HCT116 (cell line): Measurements from ENCODE around the gene TDRD10. TPM values are rescaled to one million over a fixed set of nuclear protein-coding genes. Genes with fewer than 3 reads are reported as not detected.

Experiments used
- ATAC-seq: fragments of 200-7000 bp; cut with Tn5 transposase; 2 replicates; pipeline ENCODE4 v1.9.1; 2020; ENCODE audit warnings: mild to moderate bottlenecking, moderate library complexity
- BruUV-seq: library from RNA; stranded (reverse); fragments of 400-500 nt; replicated peaks from 2 replicates; lab custom pipeline; 2021; lab: Mats Ljungman, UMichigan
- CTCF ChIA-PET: fragments of 300-600 bp; sonication (Branson Sonifier 250); formaldehyde crosslinking; loops from one replicate; lab custom pipeline; 2021; ENCODE audit warnings: antibody characterized with exemption; lab: Charles Lee
- POLR2A ChIA-PET: fragments of 300-600, 350-600 bp; sonication (Branson Sonifier 250); formaldehyde crosslinking; loops from one replicate; lab custom pipeline; 2021; ENCODE audit warnings: antibody characterized with exemption; lab: Charles Lee
- RAD21 ChIA-PET, 2 experiments: fragments of 300-600 bp; sonication (Branson Sonifier 250); formaldehyde crosslinking; loops; one replicate each; lab custom pipeline; 2023; ENCODE audit warnings: low total read pairs in 2 of 2; ENCODE audit not compliant: uncharacterized antibody in 2 of 2, unreplicated experiment in 2 of 2, low non-redundant PET in 1 of 2; lab: Charles Lee
- DNase-seq: peaks from one replicate; pipeline ENCODE4 v3.0.0-alpha.2; 2010; ENCODE audit warnings: low read depth, low spot score
- H2AFZ ChIP-seq: fragments of 200-600 bp; shearing (Covaris generic), sonication (generic); 2 replicates; pipeline ENCODE4 v1.6.1; 2017; ENCODE audit warnings: low read depth, mixed run types, mixed read lengths, antibody characterized with exemption, low read length; ENCODE audit not compliant: poor library complexity, severe bottlenecking
- H3K27ac ChIP-seq: 2 replicates; pipeline ENCODE4 v1.5.1; 2012; ENCODE audit warnings: low read depth, low read length
- H3K27me3 ChIP-seq: fragments of 200-600 bp; sonication (generic); 2 replicates; pipeline ENCODE4 v1.6.1; 2016; ENCODE audit warnings: mixed run types, low read length, mixed read lengths; ENCODE audit not compliant: insufficient read depth
- H3K36me3 ChIP-seq, 2 experiments: fragments of 200-500 bp in 1 of 2; fragments of 200-600 bp in 1 of 2; sonication (Bioruptor generic) in 1 of 2; sonication (generic) in 1 of 2; 2 replicates each; pipeline versions ENCODE4 v1.5.1 to v1.6.1; 2014 to 2016; ENCODE audit warnings: low read length in 2 of 2, inconsistent platforms in 1 of 2, mixed read lengths in 1 of 2, mixed run types in 1 of 2; ENCODE audit not compliant: insufficient read depth in 2 of 2, control insufficient read depth in 1 of 2
- H3K4me1 ChIP-seq, 2 experiments: fragments of 200-600 bp in 1 of 2; sonication (generic) in 1 of 2; 2 replicates each; pipeline versions ENCODE4 v1.5.1 to v1.6.1; 2012 to 2017; ENCODE audit warnings: low read length in 2 of 2, inconsistent platforms in 1 of 2, mild to moderate bottlenecking in 1 of 2, mixed read lengths in 1 of 2, mixed run types in 1 of 2, moderate library complexity in 1 of 2; ENCODE audit not compliant: insufficient read depth in 2 of 2, control insufficient read depth in 1 of 2
- H3K4me2 ChIP-seq: fragments of 200-600 bp; sonication (generic); 2 replicates; pipeline ENCODE4 v1.6.1; 2017; ENCODE audit warnings: mixed run types, low read length, mixed read lengths
- H3K4me3 ChIP-seq, 2 experiments: fragments of 200-600 bp in 1 of 2; sonication (generic) in 1 of 2; replicated peaks in 1 of 2; 2 replicates each; pipeline ENCODE4 v1.5.1; 2011 to 2016; ENCODE audit warnings: low read length in 2 of 2, control low read depth in 1 of 2, low read depth in 1 of 2, mild to moderate bottlenecking in 1 of 2, mixed read lengths in 1 of 2, mixed run types in 1 of 2
- H3K79me2 ChIP-seq: fragments of 200-600 bp; sonication (generic); 2 replicates; pipeline ENCODE4 v1.6.1; 2017; ENCODE audit warnings: mild to moderate bottlenecking, mixed run types, low read length, moderate library complexity, mixed read lengths; ENCODE audit not compliant: insufficient read depth
- H3K9ac ChIP-seq: fragments of 200-600 bp; sonication (generic); 2 replicates; pipeline ENCODE4 v1.6.1; 2016; ENCODE audit warnings: low read length, mixed read lengths
- H3K9me2 ChIP-seq: fragments of 200-600 bp; sonication (generic), shearing (Covaris generic); 2 replicates; pipeline ENCODE4 v1.6.1; 2017; ENCODE audit warnings: mixed run types, mild to moderate bottlenecking, moderate library complexity; ENCODE audit not compliant: insufficient read depth
- H3K9me3 ChIP-seq, 2 experiments: fragments of 200-500 bp in 1 of 2; fragments of 200-600 bp in 1 of 2; sonication (Bioruptor generic) in 1 of 2; sonication (generic) in 1 of 2; 2 replicates each; pipeline ENCODE4 v1.6.1; 2014 to 2017; ENCODE audit warnings: low read length in 2 of 2, mixed read lengths in 2 of 2, inconsistent platforms in 1 of 2, low read depth in 1 of 2, mild to moderate bottlenecking in 1 of 2, mixed run types in 1 of 2, moderate library complexity in 1 of 2; ENCODE audit not compliant: control insufficient read depth in 1 of 2, insufficient read depth in 1 of 2
- H4K20me1 ChIP-seq: fragments of 200-600 bp; sonication (generic), shearing (Covaris generic); 2 replicates; pipeline ENCODE4 v1.6.1; 2017; ENCODE audit warnings: mixed run types, mild to moderate bottlenecking, moderate library complexity; ENCODE audit not compliant: insufficient read depth
- CBX3 ChIP-seq: IDR thresholded peaks from 2 replicates; pipeline ENCODE4 v1.6.1; 2012; ENCODE audit warnings: low read depth
- EZH2 ChIP-seq: fragments of 200-600 bp; sonication (generic); IDR thresholded peaks from 2 replicates; pipeline ENCODE4 v1.6.1; 2017; ENCODE audit warnings: antibody characterized with exemption, mixed run types
- POLR2A ChIP-seq: IDR thresholded peaks from 2 replicates; pipeline ENCODE4 v1.7.0; 2011; ENCODE audit warnings: borderline replicate concordance; ENCODE audit not compliant: insufficient read depth, insufficient read length; ENCODE audit errors: extremely low read depth
- POLR2AphosphoS5 ChIP-seq: IDR thresholded peaks from 2 replicates; pipeline ENCODE4 v1.6.1; 2011; ENCODE audit warnings: mild to moderate bottlenecking, low read depth, low read length, moderate library complexity
- SIN3A ChIP-seq: IDR thresholded peaks from 2 replicates; pipeline ENCODE4 v1.6.1; 2012; ENCODE audit warnings: low read depth
- SP1 ChIP-seq: IDR thresholded peaks from 2 replicates; pipeline ENCODE4 v1.6.1; 2012; ENCODE audit warnings: low read depth
- SRF ChIP-seq: IDR thresholded peaks from 2 replicates; pipeline ENCODE4 v1.6.1; 2012; ENCODE audit warnings: low read depth
- TCF7L2 ChIP-seq: IDR thresholded peaks from 2 replicates; pipeline ENCODE4 v1.7.0; 2011; ENCODE audit warnings: borderline replicate concordance, inconsistent platforms; ENCODE audit not compliant: insufficient read depth, insufficient read length; ENCODE audit errors: extremely low read depth
- YY1 ChIP-seq: IDR thresholded peaks from 2 replicates; pipeline ENCODE4 v1.6.1; 2011; ENCODE audit warnings: low read length, low read depth, moderate library complexity, mild to moderate bottlenecking; ENCODE audit not compliant: insufficient replicate concordance; ENCODE audit errors: extremely low read depth
- ZBTB33 ChIP-seq: IDR thresholded peaks from 2 replicates; pipeline ENCODE4 v1.6.1; 2011; ENCODE audit warnings: mild to moderate bottlenecking, low read length, moderate library complexity; ENCODE audit not compliant: insufficient replicate concordance; ENCODE audit errors: extremely low read depth
- ZFX ChIP-seq: fragments of 450-650 bp; IDR thresholded peaks from 2 replicates; pipeline ENCODE4 v1.6.1; 2017
- ZNF274 ChIP-seq: fragments of 200-500 bp; sonication (Bioruptor generic); IDR thresholded peaks from 2 replicates; pipeline ENCODE4 v1.6.1; 2014; ENCODE audit warnings: mild to moderate bottlenecking, low read depth, low read length, inconsistent platforms
- intact Hi-C: fragments of 100-400 bp; cut with micrococcal nuclease; formaldehyde crosslinking; loops from 2 replicates; pipeline ENCODE4 v1.10.0; 2022
- total RNA-seq: library from RNA; stranded (reverse); gene quantifications from one replicate; pipeline ENCODE4 v1.2.1, GENCODE V29; 2021; ENCODE audit not compliant: unreplicated experiment
- TF ChIP-seq, protein P1 (sequence below): IDR thresholded peaks from 2 replicates; pipeline ENCODE4 v1.6.1; 2012; ENCODE audit warnings: low read depth
- TF ChIP-seq, protein P2 (sequence below), 3 experiments: fragments of 200-600 bp in 1 of 3; sonication (generic) in 1 of 3; IDR thresholded peaks in 2 of 3; conservative IDR thresholded peaks in 1 of 3; 2 replicates each; pipeline ENCODE4 v1.5.1; 2012 to 2017; ENCODE audit warnings: low read depth in 2 of 3, low read length in 2 of 3, antibody characterized with exemption in 1 of 3, borderline replicate concordance in 1 of 3, control low read depth in 1 of 3, mild to moderate bottlenecking in 1 of 3, mixed read lengths in 1 of 3, mixed run types in 1 of 3, moderate library complexity in 1 of 3; ENCODE audit not compliant: insufficient read depth in 1 of 3
- TF ChIP-seq, protein P3 (sequence below): IDR thresholded peaks from 2 replicates; pipeline ENCODE4 v1.6.1; 2012
- TF ChIP-seq, protein P4 (sequence below): IDR thresholded peaks from 2 replicates; pipeline ENCODE4 v1.6.1; 2012

Gene TDRD10
- total RNA-seq, 1 experiment from 2014 or later, result not detected

DNA sequence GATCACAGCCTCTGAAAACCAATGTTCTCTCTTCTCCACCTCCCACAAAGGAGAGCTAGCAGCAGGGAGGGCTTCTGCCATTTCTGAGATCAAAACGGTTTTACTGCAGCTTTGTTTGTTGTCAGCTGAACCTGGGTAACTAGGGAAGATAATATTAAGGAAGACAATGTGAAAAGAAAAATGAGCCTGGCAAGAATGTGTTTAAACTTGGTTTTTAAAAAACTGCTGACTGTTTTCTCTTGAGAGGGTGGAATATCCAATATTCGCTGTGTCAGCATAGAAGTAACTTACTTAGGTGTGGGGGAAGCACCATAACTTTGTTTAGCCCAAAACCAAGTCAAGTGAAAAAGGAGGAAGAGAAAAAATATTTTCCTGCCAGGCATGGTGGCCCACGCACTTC lies 35.8 kb upstream of the TDRD10 start:
- POLR2A ChIA-PET, result no interaction called here
- Histone ChIP-seq H3K4me3 (no peak overlapping the region), H3K27ac (no peak overlapping the region), H3K4me1 (peaks cover 15 to 22% of the 10 kb centered on the region in 2 experiments), H3K36me3 (no peaks in the 10 kb centered on the region), H3K79me2 (no peaks in the 10 kb centered on the region), H3K9me3 (no peaks in the 10 kb centered on the region), H3K4me2 (no peak overlapping the region), H3K27me3 (no peaks in the 10 kb centered on the region), H4K20me1 (no peaks in the 10 kb centered on the region), H3K9me2 (no peaks in the 10 kb centered on the region), H2AFZ (no peak overlapping the region), H3K9ac (no peak overlapping the region)
- TF ChIP-seq CBX3 (no peak), ZNF274 (no peak), SIN3A (no peak), SRF (no peak), TCF7L2 (no peak), YY1 (no peak), SP1 (no peak), POLR2A (no peak), ZFX (no peak), ZBTB33 (no peak), EZH2 (no peak), POLR2AphosphoS5 (no peak)
- TF ChIP-seq, protein P1, sequence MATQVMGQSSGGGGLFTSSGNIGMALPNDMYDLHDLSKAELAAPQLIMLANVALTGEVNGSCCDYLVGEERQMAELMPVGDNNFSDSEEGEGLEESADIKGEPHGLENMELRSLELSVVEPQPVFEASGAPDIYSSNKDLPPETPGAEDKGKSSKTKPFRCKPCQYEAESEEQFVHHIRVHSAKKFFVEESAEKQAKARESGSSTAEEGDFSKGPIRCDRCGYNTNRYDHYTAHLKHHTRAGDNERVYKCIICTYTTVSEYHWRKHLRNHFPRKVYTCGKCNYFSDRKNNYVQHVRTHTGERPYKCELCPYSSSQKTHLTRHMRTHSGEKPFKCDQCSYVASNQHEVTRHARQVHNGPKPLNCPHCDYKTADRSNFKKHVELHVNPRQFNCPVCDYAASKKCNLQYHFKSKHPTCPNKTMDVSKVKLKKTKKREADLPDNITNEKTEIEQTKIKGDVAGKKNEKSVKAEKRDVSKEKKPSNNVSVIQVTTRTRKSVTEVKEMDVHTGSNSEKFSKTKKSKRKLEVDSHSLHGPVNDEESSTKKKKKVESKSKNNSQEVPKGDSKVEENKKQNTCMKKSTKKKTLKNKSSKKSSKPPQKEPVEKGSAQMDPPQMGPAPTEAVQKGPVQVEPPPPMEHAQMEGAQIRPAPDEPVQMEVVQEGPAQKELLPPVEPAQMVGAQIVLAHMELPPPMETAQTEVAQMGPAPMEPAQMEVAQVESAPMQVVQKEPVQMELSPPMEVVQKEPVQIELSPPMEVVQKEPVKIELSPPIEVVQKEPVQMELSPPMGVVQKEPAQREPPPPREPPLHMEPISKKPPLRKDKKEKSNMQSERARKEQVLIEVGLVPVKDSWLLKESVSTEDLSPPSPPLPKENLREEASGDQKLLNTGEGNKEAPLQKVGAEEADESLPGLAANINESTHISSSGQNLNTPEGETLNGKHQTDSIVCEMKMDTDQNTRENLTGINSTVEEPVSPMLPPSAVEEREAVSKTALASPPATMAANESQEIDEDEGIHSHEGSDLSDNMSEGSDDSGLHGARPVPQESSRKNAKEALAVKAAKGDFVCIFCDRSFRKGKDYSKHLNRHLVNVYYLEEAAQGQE, result no peak
- TF ChIP-seq, protein P2, sequence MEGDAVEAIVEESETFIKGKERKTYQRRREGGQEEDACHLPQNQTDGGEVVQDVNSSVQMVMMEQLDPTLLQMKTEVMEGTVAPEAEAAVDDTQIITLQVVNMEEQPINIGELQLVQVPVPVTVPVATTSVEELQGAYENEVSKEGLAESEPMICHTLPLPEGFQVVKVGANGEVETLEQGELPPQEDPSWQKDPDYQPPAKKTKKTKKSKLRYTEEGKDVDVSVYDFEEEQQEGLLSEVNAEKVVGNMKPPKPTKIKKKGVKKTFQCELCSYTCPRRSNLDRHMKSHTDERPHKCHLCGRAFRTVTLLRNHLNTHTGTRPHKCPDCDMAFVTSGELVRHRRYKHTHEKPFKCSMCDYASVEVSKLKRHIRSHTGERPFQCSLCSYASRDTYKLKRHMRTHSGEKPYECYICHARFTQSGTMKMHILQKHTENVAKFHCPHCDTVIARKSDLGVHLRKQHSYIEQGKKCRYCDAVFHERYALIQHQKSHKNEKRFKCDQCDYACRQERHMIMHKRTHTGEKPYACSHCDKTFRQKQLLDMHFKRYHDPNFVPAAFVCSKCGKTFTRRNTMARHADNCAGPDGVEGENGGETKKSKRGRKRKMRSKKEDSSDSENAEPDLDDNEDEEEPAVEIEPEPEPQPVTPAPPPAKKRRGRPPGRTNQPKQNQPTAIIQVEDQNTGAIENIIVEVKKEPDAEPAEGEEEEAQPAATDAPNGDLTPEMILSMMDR (IDR thresholded peaks at IDR 0.05 in 2 of 3, conservative IDR thresholded peaks at IDR 0.05 in 1 of 3; ENCODE audit: borderline replicate concordance in 1 of 3, insufficient read depth in 1 of 3, low read depth in 2 of 3, low read length in 2 of 3), result no peak
- TF ChIP-seq, protein P3, sequence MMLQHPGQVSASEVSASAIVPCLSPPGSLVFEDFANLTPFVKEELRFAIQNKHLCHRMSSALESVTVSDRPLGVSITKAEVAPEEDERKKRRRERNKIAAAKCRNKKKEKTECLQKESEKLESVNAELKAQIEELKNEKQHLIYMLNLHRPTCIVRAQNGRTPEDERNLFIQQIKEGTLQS, result no peak
- TF ChIP-seq, protein P4, sequence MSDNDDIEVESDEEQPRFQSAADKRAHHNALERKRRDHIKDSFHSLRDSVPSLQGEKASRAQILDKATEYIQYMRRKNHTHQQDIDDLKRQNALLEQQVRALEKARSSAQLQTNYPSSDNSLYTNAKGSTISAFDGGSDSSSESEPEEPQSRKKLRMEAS, result no peak
- no TSS peak for BruUV-seq
- CTCF ChIA-PET, result no interaction called here
- intact Hi-C loops, result no loop called here
- DNase-seq (no peak), ATAC-seq (no peak)
- RAD21 ChIA-PET, result no interaction called here
